Naive B cell (primary cell): ENCODE data around the gene THAP8. TPM values are rescaled to one million over a fixed set of nuclear protein-coding genes. Genes with fewer than 3 reads are reported as not detected.
A peak's percentile ranks its signal among the peaks of the same experiment; 100 is the strongest.
"Not testable (repeated sequence)": the region's sequence is repeated elsewhere in the genome, so short reads cannot be mapped to it uniquely, and the experiment has no call there.

Experiments used
- ATAC-seq, 2 donors: fragments of 150-1000 bp; cut with Tn5 transposase; 2 replicates each; pipeline ENCODE4 v1.10.0; 2021; ENCODE audit warnings: low read depth in 2 of 2, mild to moderate bottlenecking in 2 of 2, moderate library complexity in 2 of 2
- DNase-seq: peaks from one replicate; pipeline ENCODE4 v3.0.0; 2022
- H3K27ac Mint-ChIP-seq, 6 donors: one replicate each; pipeline ENCODE4 v1.8.0; 2020 to 2022; ENCODE audit warnings: mild to moderate bottlenecking in 6 of 6, mixed read lengths in 6 of 6, moderate library complexity in 5 of 6, inconsistent platforms in 2 of 6
- H3K27me3 Mint-ChIP-seq, 3 donors: one replicate each; pipeline ENCODE4 v1.8.0; 2021 to 2022; ENCODE audit warnings: mixed read lengths in 3 of 3, mild to moderate bottlenecking in 1 of 3
- H3K36me3 Mint-ChIP-seq, 2 donors: one replicate each; pipeline ENCODE4 v1.8.0; 2020 to 2022; ENCODE audit warnings: mixed read lengths in 2 of 2, inconsistent platforms in 1 of 2, mild to moderate bottlenecking in 1 of 2
- H3K4me1 Mint-ChIP-seq, 3 donors: one replicate each; pipeline ENCODE4 v1.8.0; 2020 to 2022; ENCODE audit warnings: mixed read lengths in 3 of 3, inconsistent platforms in 1 of 3, mild to moderate bottlenecking in 1 of 3, moderate library complexity in 1 of 3
- H3K4me3 Mint-ChIP-seq, 8 donors: one replicate each; pipeline ENCODE4 v1.8.0; 2020 to 2022; ENCODE audit warnings: mild to moderate bottlenecking in 8 of 8, mixed read lengths in 8 of 8, moderate library complexity in 8 of 8, inconsistent platforms in 2 of 8
- H3K9me3 Mint-ChIP-seq, 7 donors: one replicate each; pipeline ENCODE4 v1.8.0; 2020 to 2022; ENCODE audit warnings: mixed read lengths in 7 of 7, mild to moderate bottlenecking in 5 of 7, inconsistent platforms in 2 of 7, moderate library complexity in 1 of 7
- polyA plus RNA-seq, 6 donors: library from polyadenylated mRNA; unstranded; fragments of 300-500 nt; fragmentation: Illumina TruSeq; gene quantifications; one replicate each; pipeline ENCODE4 v1.2.3, GENCODE V29; 2021; ENCODE audit warnings: low read depth in 6 of 6

The THAP8 gene
- polyA plus RNA-seq, 6 donors from 2014 or later = 1.4 to 7.3 (median 3.6) TPM

- H3K4me3 Mint-ChIP-seq = peak overlapping the region in 1 of 8 donors; percentile 59
- no peaks in the 10 kb centered on the region for H3K9me3 Mint-ChIP-seq
- DNase-seq (no peak), ATAC-seq (no peak)
- H3K4me1 Mint-ChIP-seq = no peaks in the 10 kb centered on the region
- no peaks in the 10 kb centered on the region for H3K27me3 Mint-ChIP-seq
- no peak overlapping the region for H3K27ac Mint-ChIP-seq
- H3K36me3 Mint-ChIP-seq = no peaks in the 10 kb centered on the region
Measured at GRCh38 chr19:36084231-36085009, 30.3 kb upstream of the THAP8 start.

GRCh38 chr19:36082916-36083315 is 28.8 kb upstream of the THAP8 start:
- Mint-ChIP-seq H3K36me3 (no peaks in the 10 kb centered on the region), H3K9me3 (no peaks in the 10 kb centered on the region), H3K27ac (no peak overlapping the region), H3K27me3 (no peaks in the 10 kb centered on the region), H3K4me1 (no peaks in the 10 kb centered on the region), H3K4me3 (no peak overlapping the region)
- DNase-seq (no peak), ATAC-seq (no peak)

- Mint-ChIP-seq H3K4me3 (no peak overlapping the region), H3K4me1 (no peaks in the 10 kb centered on the region), H3K27me3 (no peaks in the 10 kb centered on the region), H3K9me3 (no peaks in the 10 kb centered on the region), H3K27ac (peak overlapping the region in 2 of 6 donors; percentile 5 to 79), H3K36me3 (no peaks in the 10 kb centered on the region)
- DNase-seq = no peak
- ATAC-seq = no peak
Measured at GRCh38 chr19:36081894-36082293, 27.8 kb upstream of the THAP8 start.

- H3K4me1 Mint-ChIP-seq = no peaks in the 10 kb centered on the region
- H3K36me3 Mint-ChIP-seq = no peaks in the 10 kb centered on the region
- no peak overlapping the region for H3K4me3 Mint-ChIP-seq
- H3K9me3 Mint-ChIP-seq = no peaks in the 10 kb centered on the region
- no peak overlapping the region for H3K27ac Mint-ChIP-seq
- no peaks in the 10 kb centered on the region for H3K27me3 Mint-ChIP-seq
- ATAC-seq (no peak), DNase-seq (no peak)
Measured at GRCh38 chr19:36081385-36081784, 27.3 kb upstream of the THAP8 start.

GRCh38 chr19:36079389-36079945 is 25.4 kb upstream of the THAP8 start:
- Mint-ChIP-seq H3K27me3 (no peaks in the 10 kb centered on the region), H3K9me3 (no peaks in the 10 kb centered on the region), H3K4me1 (no peaks in the 10 kb centered on the region), H3K4me3 (no peak overlapping the region), H3K36me3 (no peaks in the 10 kb centered on the region), H3K27ac (peak overlapping the region in 2 of 6 donors; percentile 18 to 23)
- no peak for DNase-seq
- no peak for ATAC-seq

DNA sequence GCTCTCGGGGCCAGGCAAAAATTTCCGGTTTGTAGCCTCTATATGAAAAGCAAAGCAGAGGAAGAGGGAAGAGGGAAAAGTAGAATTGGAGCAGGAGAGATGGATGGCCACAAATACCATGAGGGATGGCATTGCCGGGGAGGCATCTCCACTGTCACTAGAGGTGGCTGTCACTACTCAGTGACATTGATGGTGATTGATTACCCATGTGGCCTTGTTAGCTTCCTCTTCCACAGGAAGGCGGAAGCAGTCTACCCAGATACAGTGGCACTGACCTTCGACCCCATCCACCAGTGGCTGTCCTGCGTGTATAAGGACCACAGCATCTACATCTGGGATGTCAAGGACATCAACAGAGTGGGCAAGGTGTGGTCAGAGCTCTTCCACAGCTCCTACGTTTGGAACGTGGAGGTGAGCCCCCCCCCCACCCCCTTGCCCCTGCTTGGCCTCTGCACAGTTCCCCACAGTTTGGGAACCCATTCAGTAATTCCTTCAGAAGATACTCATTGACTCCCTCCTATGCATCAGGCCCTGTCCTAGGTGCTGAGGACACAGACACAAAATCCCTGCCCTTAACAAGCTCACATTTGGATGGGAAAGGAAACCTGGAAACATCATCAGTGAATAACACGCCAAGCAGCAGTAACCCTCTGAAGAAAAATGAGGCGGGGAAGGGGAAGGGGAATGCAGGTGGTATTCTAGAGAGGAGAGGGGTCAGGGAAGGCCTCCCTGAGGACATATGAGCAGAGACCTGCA is 19.2 kb upstream of the THAP8 start:
- Mint-ChIP-seq H3K27me3 (no peaks in the 10 kb centered on the region), H3K36me3 (no peaks in the 10 kb centered on the region), H3K4me3 (no peak overlapping the region), H3K9me3 (peaks cover 0 to 2% (median 0%) of the 10 kb centered on the region in 7 donors), H3K4me1 (no peaks in the 10 kb centered on the region), H3K27ac (peak overlapping the region in 2 of 6 donors; percentile 16 to 67)
- DNase-seq (no peak), ATAC-seq (no peak)

GRCh38 chr19:36072081-36072480 is 18.0 kb upstream of the THAP8 start:
- Mint-ChIP-seq H3K4me3 (no peak overlapping the region), H3K27ac (no peak overlapping the region), H3K9me3 (peaks cover 0 to 2% (median 0%) of the 10 kb centered on the region in 7 donors), H3K36me3 (no peaks in the 10 kb centered on the region), H3K27me3 (no peaks in the 10 kb centered on the region), H3K4me1 (no peaks in the 10 kb centered on the region)
- no peak for DNase-seq
- ATAC-seq = no peak

- DNase-seq, ATAC-seq, H3K4me1 Mint-ChIP-seq, H3K4me3 Mint-ChIP-seq, H3K9me3 Mint-ChIP-seq, H3K27me3 Mint-ChIP-seq, H3K36me3 Mint-ChIP-seq, H3K27ac Mint-ChIP-seq: not testable (repeated sequence)
Measured at GRCh38 chr19:36068810-36069499, 14.9 kb upstream of the THAP8 start.

DNA sequence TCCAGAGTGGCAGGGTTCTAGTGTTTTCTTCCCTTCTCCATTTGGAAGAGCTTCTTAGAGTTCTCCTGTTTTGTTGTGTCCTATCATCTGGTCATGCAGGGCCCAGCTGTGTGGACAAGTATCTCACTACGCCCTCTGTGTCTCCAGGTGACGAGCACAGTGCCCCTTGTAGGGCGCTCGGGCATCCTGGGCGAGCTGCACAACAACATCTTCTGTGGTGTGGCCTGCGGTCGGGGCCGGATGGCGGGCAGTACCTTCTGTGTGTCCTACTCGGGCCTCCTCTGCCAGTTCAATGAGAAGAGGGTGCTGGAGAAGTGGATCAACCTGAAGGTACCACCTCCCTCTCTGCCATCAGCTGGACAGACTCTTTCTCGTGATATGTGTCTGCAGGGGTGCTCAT is 13.6 kb upstream of the THAP8 start:
- Mint-ChIP-seq H3K27me3 (no peaks in the 10 kb centered on the region), H3K27ac (no peak overlapping the region), H3K9me3 (peaks cover 0 to 2% (median 0%) of the 10 kb centered on the region in 7 donors), H3K4me1 (no peaks in the 10 kb centered on the region), H3K36me3 (no peaks in the 10 kb centered on the region), H3K4me3 (no peak overlapping the region)
- DNase-seq (no peak), ATAC-seq (no peak)

GRCh38 chr19:36064826-36065225 is 10.7 kb upstream of the THAP8 start:
- ATAC-seq = no peak
- peak overlapping the region in 1 of 8 donors; percentile 73 for H3K4me3 Mint-ChIP-seq
- DNase-seq = no peak
- H3K9me3 Mint-ChIP-seq = peaks cover 0 to 2% (median 0%) of the 10 kb centered on the region in 7 donors
- H3K36me3 Mint-ChIP-seq = no peaks in the 10 kb centered on the region
- H3K27me3 Mint-ChIP-seq = no peaks in the 10 kb centered on the region
- no peaks in the 10 kb centered on the region for H3K4me1 Mint-ChIP-seq
- no peak overlapping the region for H3K27ac Mint-ChIP-seq

- DNase-seq (no peak), ATAC-seq (no peak)
- H3K9me3 Mint-ChIP-seq = no peaks in the 10 kb centered on the region
- no peaks in the 10 kb centered on the region for H3K27me3 Mint-ChIP-seq
- H3K4me1 Mint-ChIP-seq = peaks cover 0 to under 1% (median under 1%) of the 10 kb centered on the region in 3 donors
- no peak overlapping the region for H3K27ac Mint-ChIP-seq
- no peak overlapping the region for H3K4me3 Mint-ChIP-seq
- H3K36me3 Mint-ChIP-seq = no peaks in the 10 kb centered on the region
Measured at GRCh38 chr19:36061367-36061766, 7.3 kb upstream of the THAP8 start.

GRCh38 chr19:36060430-36060829 is 6.3 kb upstream of the THAP8 start:
- Mint-ChIP-seq H3K27ac (no peak overlapping the region), H3K36me3 (no peaks in the 10 kb centered on the region), H3K4me1 (peaks cover 4 to 7% (median 6%) of the 10 kb centered on the region in 3 donors), H3K27me3 (no peaks in the 10 kb centered on the region), H3K4me3 (peak overlapping the region in 1 of 8 donors; percentile 15), H3K9me3 (no peaks in the 10 kb centered on the region)
- DNase-seq (no peak), ATAC-seq (no peak)

DNA sequence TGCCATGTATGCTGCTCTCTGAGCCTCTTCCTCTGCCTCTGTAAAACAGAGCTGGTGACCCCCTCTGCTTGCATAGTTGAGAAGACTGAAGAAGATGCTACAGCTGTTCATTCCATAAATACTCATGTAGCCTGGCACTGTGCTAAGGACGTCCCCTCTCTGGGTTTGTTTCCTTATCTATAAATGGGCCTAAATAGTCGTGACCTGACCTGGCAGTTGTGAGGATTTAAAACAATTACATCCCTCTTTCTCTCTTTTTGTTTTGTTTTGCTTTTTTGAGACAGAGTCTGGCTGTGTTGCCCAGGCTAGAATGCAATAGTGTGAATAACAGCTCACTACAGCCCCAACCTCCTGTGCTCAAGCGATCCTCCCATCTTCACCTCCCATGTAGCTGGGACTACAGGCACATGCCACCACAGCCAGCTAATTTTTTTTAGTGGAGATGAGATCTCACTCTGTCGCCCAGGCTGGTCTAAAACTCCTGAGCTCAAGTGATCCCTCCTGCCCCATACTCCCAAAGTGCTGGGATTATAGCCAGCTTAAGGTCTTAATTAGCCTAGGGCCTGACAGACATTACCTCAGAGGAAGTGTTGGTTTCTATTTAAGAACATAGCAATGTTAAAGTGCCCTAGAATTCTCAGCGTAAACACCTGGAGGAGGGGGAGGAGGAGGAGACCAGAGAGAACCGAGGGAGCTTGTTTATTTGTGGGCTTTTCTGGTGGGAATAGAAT is 5.3 kb upstream of the THAP8 start:
- H3K36me3 Mint-ChIP-seq = no peaks in the 10 kb centered on the region
- H3K9me3 Mint-ChIP-seq = no peaks in the 10 kb centered on the region
- H3K4me3 Mint-ChIP-seq = peak overlapping the region in 2 of 8 donors; percentile 7 to 52
- H3K27me3 Mint-ChIP-seq = no peaks in the 10 kb centered on the region
- peaks cover 8 to 12% (median 10%) of the 10 kb centered on the region in 3 donors for H3K4me1 Mint-ChIP-seq
- DNase-seq = no peak
- no peak overlapping the region for H3K27ac Mint-ChIP-seq
- no peak for ATAC-seq
